Activated CD4-positive, alpha-beta T cell treated with anti-CD3 and anti-CD28 coated beads, Interleukin-2, amount 10 ng/mL, durations not matched to agents 24 days and 14 days (primary cell): ENCODE data around the gene FAR2. TPM values are rescaled to one million over a fixed set of nuclear protein-coding genes. Genes with fewer than 3 reads are reported as not detected.
"Not testable (repeated sequence)": the region's sequence is repeated elsewhere in the genome, so short reads cannot be mapped to it uniquely, and the experiment has no call there.

Source experiments
- DNase-seq: peaks from one replicate; pipeline ENCODE4 v3.0.0; 2022
- H3K27ac Mint-ChIP-seq: one replicate; pipeline ENCODE4 v1.8.0; 2022; ENCODE audit warnings: mild to moderate bottlenecking, mixed read lengths
- H3K27me3 Mint-ChIP-seq: one replicate; pipeline ENCODE4 v1.8.0; 2022; ENCODE audit warnings: mixed read lengths
- H3K36me3 Mint-ChIP-seq: one replicate; pipeline ENCODE4 v1.8.0; 2022; ENCODE audit warnings: low read depth, mild to moderate bottlenecking, mixed read lengths
- H3K4me1 Mint-ChIP-seq: one replicate; pipeline ENCODE4 v1.8.0; 2021; ENCODE audit warnings: mixed read lengths
- H3K4me3 Mint-ChIP-seq: one replicate; pipeline ENCODE4 v1.8.0; 2022; ENCODE audit warnings: mild to moderate bottlenecking, moderate library complexity, mixed read lengths
- H3K9me3 Mint-ChIP-seq: one replicate; pipeline ENCODE4 v1.8.0; 2021; ENCODE audit warnings: mixed read lengths
- intact Hi-C: fragments of 100-400 bp; cut with micrococcal nuclease; formaldehyde crosslinking; loops from one replicate; pipeline ENCODE4 v1.15.1; 2023
- total RNA-seq: library from RNA; stranded (reverse); gene quantifications from 2 replicates; pipeline ENCODE4 v1.2.3, GENCODE V29; 2022

The FAR2 gene
- total RNA-seq, 1 donor from 2014 or later: 5.2 TPM

- intact Hi-C loops: no loop called here
- no peak overlapping the region for H3K27ac Mint-ChIP-seq
- no peaks in the 10 kb centered on the region for H3K27me3 Mint-ChIP-seq
- H3K4me1 Mint-ChIP-seq: no peaks in the 10 kb centered on the region
- no peaks in the 10 kb centered on the region for H3K36me3 Mint-ChIP-seq
- no peak for DNase-seq
- no peak overlapping the region for H3K4me3 Mint-ChIP-seq
- no peaks in the 10 kb centered on the region for H3K9me3 Mint-ChIP-seq
Measured at GRCh38 chr12:29273178-29273843, 124.2 kb downstream of the FAR2 start.

GRCh38 chr12:29275834-29276233, 126.8 kb downstream of the FAR2 start:
- H3K9me3 Mint-ChIP-seq: no peaks in the 10 kb centered on the region
- no peaks in the 10 kb centered on the region for H3K27me3 Mint-ChIP-seq
- no peak overlapping the region for H3K27ac Mint-ChIP-seq
- intact Hi-C loops: no loop called here
- no peaks in the 10 kb centered on the region for H3K4me1 Mint-ChIP-seq
- no peak overlapping the region for H3K4me3 Mint-ChIP-seq
- DNase-seq: no peak
- no peaks in the 10 kb centered on the region for H3K36me3 Mint-ChIP-seq

GRCh38 chr12:29277231-29277630, 128.2 kb downstream of the FAR2 start:
- H3K36me3 Mint-ChIP-seq: no peaks in the 10 kb centered on the region

GRCh38 chr12:29278673-29279420, 129.8 kb downstream of the FAR2 start:
- intact Hi-C loops: no loop called here
- no peak for DNase-seq
- no peaks in the 10 kb centered on the region for H3K4me1 Mint-ChIP-seq
- no peaks in the 10 kb centered on the region for H3K36me3 Mint-ChIP-seq
- H3K27ac Mint-ChIP-seq: no peak overlapping the region
- no peak overlapping the region for H3K4me3 Mint-ChIP-seq
- H3K9me3 Mint-ChIP-seq: no peaks in the 10 kb centered on the region
- H3K27me3 Mint-ChIP-seq: no peaks in the 10 kb centered on the region

More at GRCh38 chr12:29277231-29277630, 128.2 kb downstream of the FAR2 start:
- Mint-ChIP-seq H3K9me3 (no peaks in the 10 kb centered on the region), H3K4me3 (no peak overlapping the region), H3K27me3 (no peaks in the 10 kb centered on the region), H3K27ac (no peak overlapping the region), H3K4me1 (no peaks in the 10 kb centered on the region)
- intact Hi-C loops: no loop called here
- no peak for DNase-seq

- Mint-ChIP-seq H3K4me1 (no peaks in the 10 kb centered on the region), H3K4me3 (no peak overlapping the region), H3K27me3 (no peaks in the 10 kb centered on the region), H3K27ac (no peak overlapping the region), H3K36me3 (no peaks in the 10 kb centered on the region), H3K9me3 (no peaks in the 10 kb centered on the region)
- intact Hi-C loops: no loop called here
- no peak for DNase-seq
Measured at GRCh38 chr12:29281371-29282005, 132.4 kb downstream of the FAR2 start.

GRCh38 chr12:29282031-29282816, 133.1 kb downstream of the FAR2 start:
- H3K36me3 Mint-ChIP-seq: no peaks in the 10 kb centered on the region
- H3K27ac Mint-ChIP-seq: no peak overlapping the region
- H3K4me1 Mint-ChIP-seq: no peaks in the 10 kb centered on the region
- no peak overlapping the region for H3K4me3 Mint-ChIP-seq
- intact Hi-C loops: no loop called here
- no peak for DNase-seq
- H3K27me3 Mint-ChIP-seq: no peaks in the 10 kb centered on the region
- H3K9me3 Mint-ChIP-seq: no peaks in the 10 kb centered on the region

- intact Hi-C loops: no loop called here
Measured at GRCh38 chr12:29283969-29284700, 135.1 kb downstream of the FAR2 start.

GRCh38 chr12:29286081-29286790, 137.2 kb downstream of the FAR2 start:
- intact Hi-C loops: no loop called here
- H3K36me3 Mint-ChIP-seq: no peaks in the 10 kb centered on the region
- peaks cover 4% of the 10 kb centered on the region for H3K9me3 Mint-ChIP-seq
- H3K4me3 Mint-ChIP-seq: no peak overlapping the region
- DNase-seq: no peak
- no peak overlapping the region for H3K27ac Mint-ChIP-seq
- H3K4me1 Mint-ChIP-seq: no peaks in the 10 kb centered on the region
- no peaks in the 10 kb centered on the region for H3K27me3 Mint-ChIP-seq

More at GRCh38 chr12:29283969-29284700, 135.1 kb downstream of the FAR2 start:
- Mint-ChIP-seq H3K4me3 (no peak overlapping the region), H3K36me3 (no peaks in the 10 kb centered on the region), H3K27ac (no peak overlapping the region), H3K4me1 (no peaks in the 10 kb centered on the region), H3K9me3 (no peaks in the 10 kb centered on the region), H3K27me3 (no peaks in the 10 kb centered on the region)
- DNase-seq: no peak

GRCh38 chr12:29287622-29288021, 138.5 kb downstream of the FAR2 start:
- H3K36me3 Mint-ChIP-seq: no peaks in the 10 kb centered on the region
- no peak overlapping the region for H3K27ac Mint-ChIP-seq
- H3K4me1 Mint-ChIP-seq: no peaks in the 10 kb centered on the region
- DNase-seq: no peak
- H3K9me3 Mint-ChIP-seq: peaks cover 4% of the 10 kb centered on the region
- intact Hi-C loops: no loop called here
- no peak overlapping the region for H3K4me3 Mint-ChIP-seq
- no peaks in the 10 kb centered on the region for H3K27me3 Mint-ChIP-seq

- H3K4me3 Mint-ChIP-seq: no peak overlapping the region
- DNase-seq: no peak
- H3K4me1 Mint-ChIP-seq: no peaks in the 10 kb centered on the region
- no peaks in the 10 kb centered on the region for H3K27me3 Mint-ChIP-seq
- peaks cover 4% of the 10 kb centered on the region for H3K9me3 Mint-ChIP-seq
- no peak overlapping the region for H3K27ac Mint-ChIP-seq
- intact Hi-C loops: no loop called here
- no peaks in the 10 kb centered on the region for H3K36me3 Mint-ChIP-seq
Measured at GRCh38 chr12:29288031-29288430, 139.0 kb downstream of the FAR2 start.

- DNase-seq, H3K4me1 Mint-ChIP-seq, intact Hi-C loops, H3K27ac Mint-ChIP-seq, H3K9me3 Mint-ChIP-seq, H3K4me3 Mint-ChIP-seq, H3K27me3 Mint-ChIP-seq, H3K36me3 Mint-ChIP-seq: not testable (repeated sequence)
Measured at GRCh38 chr12:29290475-29290874, 141.4 kb downstream of the FAR2 start.

- no peak overlapping the region for H3K27ac Mint-ChIP-seq
- H3K4me1 Mint-ChIP-seq: no peaks in the 10 kb centered on the region
- no peaks in the 10 kb centered on the region for H3K27me3 Mint-ChIP-seq
- no peaks in the 10 kb centered on the region for H3K36me3 Mint-ChIP-seq
- H3K9me3 Mint-ChIP-seq: peaks cover 4% of the 10 kb centered on the region
- DNase-seq: no peak
- intact Hi-C loops: no loop called here
- no peak overlapping the region for H3K4me3 Mint-ChIP-seq
Measured at GRCh38 chr12:29291226-29291625, 142.1 kb downstream of the FAR2 start.

- no peak for DNase-seq
- no peaks in the 10 kb centered on the region for H3K4me1 Mint-ChIP-seq
- H3K27me3 Mint-ChIP-seq: no peaks in the 10 kb centered on the region
- H3K9me3 Mint-ChIP-seq: no peaks in the 10 kb centered on the region
- no peaks in the 10 kb centered on the region for H3K36me3 Mint-ChIP-seq
- intact Hi-C loops: no loop called here
- H3K4me3 Mint-ChIP-seq: no peak overlapping the region
- no peak overlapping the region for H3K27ac Mint-ChIP-seq
Measured at GRCh38 chr12:29299633-29300032, 150.6 kb downstream of the FAR2 start.
